NCI-H2107 treated with DMSO at 0.1 percent for 48 hours (cell line): ENCODE results near the gene MSGN1.

Experiments
- DNase-seq: peaks from one replicate; lab custom pipeline; 2025; ENCODE audit not compliant: unreplicated experiment; lab: John Stamatoyannopoulos, UW

Gene MSGN1, protein sequence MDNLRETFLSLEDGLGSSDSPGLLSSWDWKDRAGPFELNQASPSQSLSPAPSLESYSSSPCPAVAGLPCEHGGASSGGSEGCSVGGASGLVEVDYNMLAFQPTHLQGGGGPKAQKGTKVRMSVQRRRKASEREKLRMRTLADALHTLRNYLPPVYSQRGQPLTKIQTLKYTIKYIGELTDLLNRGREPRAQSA

DNA sequence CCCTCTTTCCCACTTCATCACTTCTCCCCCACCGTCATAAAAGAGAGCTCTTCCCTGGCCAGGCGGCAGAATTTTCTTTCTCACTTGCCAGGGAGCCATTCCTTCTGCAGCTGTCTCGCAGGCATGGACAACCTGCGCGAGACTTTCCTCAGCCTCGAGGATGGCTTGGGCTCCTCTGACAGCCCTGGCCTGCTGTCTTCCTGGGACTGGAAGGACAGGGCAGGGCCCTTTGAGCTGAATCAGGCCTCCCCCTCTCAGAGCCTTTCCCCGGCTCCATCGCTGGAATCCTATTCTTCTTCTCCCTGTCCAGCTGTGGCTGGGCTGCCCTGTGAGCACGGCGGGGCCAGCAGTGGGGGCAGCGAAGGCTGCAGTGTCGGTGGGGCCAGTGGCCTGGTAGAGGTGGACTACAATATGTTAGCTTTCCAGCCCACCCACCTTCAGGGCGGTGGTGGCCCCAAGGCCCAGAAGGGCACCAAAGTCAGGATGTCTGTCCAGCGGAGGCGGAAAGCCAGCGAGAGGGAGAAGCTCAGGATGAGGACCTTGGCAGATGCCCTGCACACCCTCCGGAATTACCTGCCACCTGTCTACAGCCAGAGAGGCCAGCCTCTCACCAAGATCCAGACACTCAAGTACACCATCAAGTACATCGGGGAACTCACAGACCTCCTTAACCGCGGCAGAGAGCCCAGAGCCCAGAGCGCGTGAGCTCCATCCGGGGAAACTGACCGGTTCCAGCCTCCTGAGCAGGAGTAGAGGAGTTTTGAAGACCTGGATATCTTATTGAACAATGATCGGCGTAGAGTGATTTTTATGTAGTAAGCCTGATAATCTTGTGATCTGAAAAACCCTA lies at the start of gene MSGN1:
Gene MSGN1 (plus strand): TSS at position 65 of the 850 bp plus-strand sequence. CDS start 59 bp downstream, at position 124.
- no peak for DNase-seq

DNA sequence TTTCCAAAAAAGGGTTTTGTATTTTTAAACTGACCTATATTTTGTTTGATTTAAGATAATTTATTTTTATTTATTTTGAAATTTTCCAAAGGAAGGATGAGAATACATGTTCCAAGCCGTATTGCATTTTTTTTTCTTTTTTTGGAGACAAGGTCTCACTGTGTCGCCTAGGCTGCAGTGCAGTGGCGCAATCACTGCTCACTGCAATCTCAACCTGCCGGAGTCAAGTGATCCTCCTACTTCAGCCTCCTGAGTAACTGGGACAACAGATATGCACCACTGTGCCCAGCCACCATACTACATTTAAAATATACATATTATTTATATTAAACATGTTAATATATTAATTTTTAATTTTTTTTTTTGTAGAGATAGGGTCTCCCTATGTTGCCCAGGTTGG lies 47.4 kb upstream of the MSGN1 start:
- DNase-seq = no peak

DNA sequence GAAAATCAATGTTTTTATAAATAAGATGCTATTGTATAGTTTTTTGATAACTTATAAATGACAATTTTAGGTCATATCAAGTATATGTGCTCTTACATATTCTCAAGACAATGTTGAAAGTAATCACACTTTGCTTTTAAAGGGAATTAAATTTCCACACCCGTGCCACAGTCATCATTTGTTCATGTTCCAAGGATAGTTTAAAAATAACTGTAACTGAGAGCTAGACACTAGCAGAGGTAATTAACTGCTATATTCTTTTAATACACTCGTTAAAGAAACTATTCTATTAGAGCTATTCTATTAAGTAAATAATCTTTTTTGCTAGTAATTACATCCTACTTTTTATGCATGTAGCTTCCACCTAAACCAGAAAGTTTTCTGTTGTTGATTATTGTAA lies 44.3 kb upstream of the MSGN1 start:
- DNase-seq = no peak

DNA sequence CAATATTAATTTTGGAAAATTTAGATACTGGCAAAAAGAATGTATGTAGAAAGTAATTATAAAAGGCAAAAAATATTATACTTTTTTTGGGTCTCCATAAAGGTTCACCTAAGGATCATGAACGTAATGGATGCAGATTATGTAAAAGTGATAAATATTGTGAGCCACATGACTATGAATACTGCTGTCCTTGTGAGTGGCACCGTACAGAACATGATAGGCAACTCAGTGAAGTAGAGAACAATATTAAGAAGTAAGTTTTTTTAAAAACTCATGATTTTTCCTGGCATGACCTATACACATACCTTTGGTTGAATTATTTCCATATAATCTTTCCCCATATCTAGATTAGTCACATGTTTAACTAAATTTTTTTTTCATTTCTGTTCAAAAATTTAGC lies 43.7 kb upstream of the MSGN1 start:
- DNase-seq = no peak

DNA sequence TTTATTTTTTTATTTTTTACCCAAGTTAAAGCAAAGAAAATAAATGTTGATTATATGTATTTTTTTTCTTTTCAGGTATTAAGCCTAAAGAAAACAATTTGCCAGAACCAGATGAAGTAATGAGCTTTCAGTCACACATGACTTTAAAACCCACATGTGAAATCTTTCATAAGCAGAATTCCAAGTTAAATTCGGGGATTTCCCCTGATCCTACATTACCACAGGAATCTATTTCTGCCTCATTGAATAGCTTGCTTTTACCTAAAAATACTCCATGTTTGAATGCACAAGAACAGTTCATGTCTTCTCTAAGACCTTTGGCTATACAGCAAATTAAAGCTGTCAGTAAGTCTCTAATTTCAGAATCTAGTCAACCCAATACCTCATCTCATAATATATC lies 35.7 kb upstream of the MSGN1 start:
- DNase-seq = no peak

DNA sequence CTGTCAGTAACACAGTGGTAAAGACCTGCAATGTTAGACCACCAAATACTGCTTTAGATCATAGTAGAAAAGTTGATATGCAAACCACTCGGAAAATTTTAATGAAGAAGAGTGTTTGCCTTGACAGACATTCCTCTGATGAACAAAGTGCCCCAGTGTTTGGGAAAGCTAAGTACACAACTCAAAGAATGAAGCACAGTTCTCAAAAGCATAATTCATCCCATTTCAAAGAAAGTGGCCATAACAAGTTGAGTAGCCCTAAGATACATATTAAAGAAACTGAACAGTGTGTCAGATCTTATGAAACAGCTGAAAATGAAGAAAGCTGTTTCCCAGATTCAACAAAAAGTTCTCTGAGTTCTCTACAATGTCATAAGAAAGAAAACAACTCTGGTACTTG lies 34.8 kb upstream of the MSGN1 start:
- DNase-seq = no peak

DNA sequence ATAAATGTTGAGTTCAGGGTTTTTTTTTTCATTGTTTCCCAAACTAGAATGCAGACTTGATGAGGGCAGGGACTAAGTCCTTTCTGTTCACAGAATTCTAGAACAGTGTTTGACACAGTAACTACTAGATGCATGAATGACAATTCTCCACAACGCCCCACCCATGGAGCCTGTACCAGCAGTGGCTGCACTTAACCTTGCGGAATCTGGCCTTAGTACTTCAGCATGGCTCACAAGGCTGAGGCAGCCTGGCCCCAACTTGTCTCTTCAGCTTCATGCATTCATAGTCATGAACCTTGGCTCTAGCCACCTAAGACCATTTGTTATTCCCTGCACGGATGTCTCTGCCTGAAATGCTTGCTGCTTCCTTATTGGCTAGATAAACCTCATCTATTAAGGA lies 29.5 kb upstream of the MSGN1 start:
- no peak for DNase-seq

DNA sequence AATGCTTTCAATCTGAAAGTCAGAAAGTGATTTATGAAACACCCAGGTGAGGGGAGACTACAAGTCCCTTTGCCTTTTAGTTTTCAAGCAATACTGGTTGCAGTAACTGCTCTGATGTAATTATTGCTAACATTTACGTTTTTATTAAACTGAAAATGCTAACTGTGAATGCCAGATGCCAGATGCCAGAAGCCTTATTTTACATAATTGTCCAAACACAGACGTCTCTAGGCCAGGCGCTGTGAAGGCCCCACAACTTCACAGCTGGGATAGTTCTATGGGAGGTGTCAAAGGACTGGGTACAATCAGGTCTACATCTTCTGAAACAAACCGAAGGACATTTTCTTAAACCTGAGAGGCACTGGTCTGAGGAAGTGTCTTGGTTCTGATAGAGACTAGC lies 27.5 kb upstream of the MSGN1 start:
- no peak for DNase-seq

DNA sequence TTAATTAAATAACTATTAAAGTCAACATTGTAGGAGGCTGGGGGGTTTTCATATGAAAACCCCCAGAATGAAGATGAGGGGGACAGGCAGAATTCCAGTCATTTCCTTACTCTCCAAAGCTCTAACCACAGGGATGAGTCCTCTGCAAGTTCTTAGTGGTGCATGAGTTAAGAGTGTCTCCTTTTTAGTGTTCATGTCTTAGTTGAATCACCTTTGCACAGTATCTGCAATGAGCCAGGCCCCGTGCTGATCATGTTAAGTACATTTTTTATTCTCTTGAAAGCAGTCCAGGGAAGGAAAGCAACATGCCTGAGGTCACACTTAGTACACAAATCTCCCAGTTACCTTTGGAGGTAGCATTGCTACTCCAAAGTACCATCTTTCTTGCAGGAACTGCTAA lies 25.7 kb upstream of the MSGN1 start:
- DNase-seq = no peak

DNA sequence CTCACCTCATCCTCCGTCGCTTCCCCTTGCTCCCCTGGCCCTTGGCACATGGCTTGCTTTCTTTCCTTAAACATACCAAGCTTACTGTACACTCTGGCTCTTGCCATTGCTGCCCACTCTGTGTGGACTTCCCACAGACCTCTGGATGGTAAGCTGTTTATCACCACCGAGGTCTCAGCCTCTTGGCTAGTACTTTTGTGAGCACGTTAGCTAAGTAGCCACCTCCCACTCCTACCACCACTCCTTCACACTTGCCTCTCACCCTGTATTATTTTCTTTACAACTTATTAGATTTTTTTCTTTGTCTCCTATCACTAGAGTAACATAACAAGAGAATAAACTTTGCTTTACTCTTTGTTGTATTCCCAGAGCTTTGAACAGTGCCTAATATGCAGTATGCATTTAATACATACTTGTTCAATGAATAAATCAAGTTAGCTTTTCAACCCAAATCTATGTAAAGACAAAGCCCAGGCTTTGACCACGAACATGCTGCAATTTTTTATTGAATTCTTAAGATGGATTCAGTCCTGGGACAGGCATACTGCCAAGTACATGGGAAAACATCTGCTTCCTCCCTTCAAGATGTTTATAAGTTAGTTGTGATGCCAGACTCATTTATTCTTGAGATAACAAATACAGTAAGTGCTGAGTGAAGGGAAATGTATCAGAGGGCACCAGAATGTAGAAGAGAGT lies 25.0 kb upstream of the MSGN1 start:
- no peak for DNase-seq

DNA sequence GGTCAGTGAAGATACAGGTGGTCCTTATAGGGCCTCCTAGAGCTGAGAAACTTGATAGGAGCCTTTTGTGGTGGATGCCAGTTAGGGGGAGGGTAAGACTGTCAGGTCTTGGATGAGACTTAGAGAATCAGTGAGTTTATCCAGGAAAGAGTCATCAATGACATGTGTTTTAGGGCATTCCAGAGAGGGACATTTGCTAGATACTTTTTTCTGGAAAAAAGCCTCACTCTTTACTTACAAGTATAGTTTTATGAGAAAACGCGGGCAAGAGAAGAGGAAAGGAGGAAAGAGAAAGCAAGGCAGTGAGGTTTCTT lies 24.5 kb upstream of the MSGN1 start:
- DNase-seq = no peak

DNA sequence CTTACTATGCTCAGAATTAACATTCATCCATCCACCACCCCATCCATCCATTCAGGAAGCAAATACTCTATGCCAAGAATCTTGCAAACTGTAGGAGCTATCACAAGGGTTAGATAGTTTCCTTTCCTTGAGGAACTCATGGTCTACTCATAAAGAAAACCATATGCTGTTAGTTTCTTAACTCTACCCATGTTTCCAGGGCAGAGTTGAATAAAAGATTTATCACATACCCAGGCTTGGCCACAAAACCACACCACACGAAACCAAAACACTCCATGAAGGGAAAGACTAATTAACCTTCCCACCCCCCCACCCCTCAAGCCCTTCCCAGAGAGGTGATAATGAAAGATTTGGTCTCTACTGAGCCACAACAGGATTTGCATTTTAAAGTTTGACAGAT lies 23.7 kb upstream of the MSGN1 start:
- no peak for DNase-seq

DNA sequence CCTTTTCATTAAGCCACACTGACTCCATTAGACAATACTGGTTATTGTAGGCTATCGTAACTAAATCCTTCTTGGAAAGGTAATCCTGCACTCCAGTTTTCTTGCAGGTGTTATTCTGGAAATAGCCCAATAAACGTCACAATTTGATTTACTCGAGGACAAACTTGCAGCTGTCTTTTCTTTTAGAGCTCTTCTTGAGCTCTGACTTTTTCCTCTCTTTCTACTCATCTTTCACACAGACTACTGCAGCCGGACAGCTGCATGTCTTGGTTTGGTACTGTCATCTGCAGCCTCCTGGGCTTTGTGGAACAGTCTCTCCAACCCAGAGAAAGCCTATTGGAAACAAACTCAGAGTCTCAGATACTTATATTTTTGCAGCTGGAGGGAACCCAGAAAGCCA lies 23.0 kb upstream of the MSGN1 start:
- DNase-seq = peak; percentile 32

DNA sequence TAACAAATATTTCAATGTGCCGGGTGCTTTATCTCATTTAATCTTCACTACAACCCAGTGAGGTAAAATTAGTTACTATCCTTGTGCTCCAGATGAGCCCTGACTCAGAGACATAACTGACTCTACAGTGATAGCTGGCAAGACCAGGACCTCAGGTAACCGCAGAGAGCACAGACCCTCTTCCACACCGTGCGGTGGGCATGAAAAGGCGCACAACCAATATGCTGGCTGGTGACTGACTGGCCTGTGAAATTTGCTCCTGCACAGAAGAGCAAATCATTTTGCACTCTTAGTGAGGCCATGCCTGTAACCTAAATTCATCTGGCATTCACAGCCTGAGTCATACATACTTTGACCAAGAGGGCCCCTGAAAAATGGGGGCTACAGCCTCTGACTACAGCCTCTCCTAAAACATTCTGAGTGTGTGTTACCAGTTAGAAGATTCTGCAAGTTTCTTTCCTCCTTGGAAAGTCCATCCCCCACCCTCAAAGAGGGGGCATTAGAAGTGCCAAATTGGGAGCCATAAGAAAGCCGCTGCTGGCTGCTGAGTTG lies 22.4 kb upstream of the MSGN1 start:
- DNase-seq = no peak

DNA sequence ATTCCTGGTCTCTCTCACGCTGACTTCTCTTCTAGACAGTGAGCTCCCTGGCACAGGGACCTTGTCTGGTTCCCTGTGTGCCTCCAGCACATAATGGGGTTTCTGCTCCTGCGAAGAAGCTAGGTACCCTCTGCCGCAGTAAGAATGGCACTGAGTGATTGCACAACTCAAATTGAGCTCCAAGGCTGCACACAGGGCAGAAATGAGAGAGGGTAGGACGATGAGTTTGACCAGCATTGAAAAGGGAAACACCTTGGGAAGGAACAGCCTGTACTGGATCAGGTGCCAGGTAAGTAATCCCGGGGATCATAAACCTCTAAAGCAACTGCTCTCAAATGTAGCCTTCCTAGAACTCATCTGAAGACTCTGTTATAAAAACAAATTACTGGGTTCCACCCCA lies 21.0 kb upstream of the MSGN1 start:
- no peak for DNase-seq

DNA sequence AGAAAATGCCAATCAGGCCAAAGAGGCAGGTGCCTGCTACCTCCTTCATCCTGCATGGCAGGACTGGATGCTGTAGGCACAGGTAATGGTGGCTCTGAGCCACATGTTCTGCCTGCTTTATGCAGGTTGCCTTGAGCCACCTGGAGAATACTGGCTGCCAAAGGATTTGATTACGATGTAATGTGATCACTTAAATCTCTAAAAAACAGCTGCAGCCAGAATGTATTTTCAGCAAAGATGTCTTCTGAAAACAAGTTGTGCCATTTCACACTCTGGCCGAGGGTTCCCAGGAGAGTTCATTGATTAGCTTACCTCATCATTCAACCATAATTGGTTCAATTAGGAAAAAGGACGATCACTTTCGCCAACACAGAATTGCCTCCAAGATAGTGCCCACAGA lies 17.9 kb upstream of the MSGN1 start:
- peak; percentile 61 for DNase-seq

DNA sequence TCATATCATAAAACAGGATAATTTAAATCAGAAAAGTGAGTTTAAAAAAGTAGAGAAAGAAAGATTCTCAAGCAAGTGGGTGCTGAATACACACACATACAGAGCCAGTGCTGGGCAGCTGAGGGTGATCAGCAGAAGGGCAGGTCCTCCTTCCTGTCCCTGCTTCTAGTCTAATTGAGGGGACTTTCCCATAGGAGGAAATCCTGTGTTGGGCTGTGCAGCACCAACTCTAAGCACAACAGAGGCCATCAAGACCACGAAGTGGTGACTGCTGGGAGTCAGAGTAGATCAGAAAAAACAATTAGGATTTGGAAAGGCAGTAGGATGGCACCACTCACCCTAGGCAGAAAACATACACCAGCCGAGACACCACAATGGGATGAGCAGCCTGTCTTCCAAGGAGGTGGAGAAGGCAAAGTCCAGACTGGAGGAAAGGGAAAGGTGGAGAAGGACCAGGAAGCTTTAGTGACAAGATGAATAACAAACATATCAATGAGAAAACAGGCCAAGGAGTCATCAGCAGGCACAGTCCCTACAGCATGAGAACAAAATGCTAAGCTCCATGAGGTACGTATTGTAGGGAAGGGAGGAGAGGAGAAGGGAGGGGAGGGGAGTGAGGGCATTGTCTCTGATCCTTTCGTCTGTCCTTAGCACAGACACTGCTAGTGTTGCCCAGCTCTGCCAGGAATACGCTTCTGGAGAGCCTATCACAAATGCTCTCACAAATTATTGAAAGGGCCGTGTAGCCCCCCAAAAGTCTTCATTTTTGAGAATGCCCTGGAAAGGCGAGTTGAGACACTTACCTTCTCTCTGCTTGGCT lies 16.7 kb upstream of the MSGN1 start:
- no peak for DNase-seq

DNA sequence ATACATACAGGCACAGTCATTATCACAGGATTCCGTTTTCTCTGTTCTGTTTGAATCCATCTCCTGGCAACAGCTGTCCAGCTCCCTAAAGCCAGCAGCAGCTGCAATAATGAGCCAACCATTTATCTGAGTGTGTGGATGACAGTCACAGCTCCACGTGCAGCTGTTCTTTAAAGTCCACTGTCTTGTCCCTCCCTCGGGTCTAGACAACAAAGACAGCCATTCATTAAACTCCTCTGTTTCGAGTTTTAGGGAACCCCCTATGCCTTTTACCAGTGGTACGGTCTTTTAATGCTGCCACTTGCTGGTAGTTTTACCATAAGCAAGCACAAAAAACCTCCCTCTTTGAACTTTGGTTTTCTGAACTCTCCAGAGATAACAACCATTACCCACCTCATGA lies 16.0 kb upstream of the MSGN1 start:
- no peak for DNase-seq

DNA sequence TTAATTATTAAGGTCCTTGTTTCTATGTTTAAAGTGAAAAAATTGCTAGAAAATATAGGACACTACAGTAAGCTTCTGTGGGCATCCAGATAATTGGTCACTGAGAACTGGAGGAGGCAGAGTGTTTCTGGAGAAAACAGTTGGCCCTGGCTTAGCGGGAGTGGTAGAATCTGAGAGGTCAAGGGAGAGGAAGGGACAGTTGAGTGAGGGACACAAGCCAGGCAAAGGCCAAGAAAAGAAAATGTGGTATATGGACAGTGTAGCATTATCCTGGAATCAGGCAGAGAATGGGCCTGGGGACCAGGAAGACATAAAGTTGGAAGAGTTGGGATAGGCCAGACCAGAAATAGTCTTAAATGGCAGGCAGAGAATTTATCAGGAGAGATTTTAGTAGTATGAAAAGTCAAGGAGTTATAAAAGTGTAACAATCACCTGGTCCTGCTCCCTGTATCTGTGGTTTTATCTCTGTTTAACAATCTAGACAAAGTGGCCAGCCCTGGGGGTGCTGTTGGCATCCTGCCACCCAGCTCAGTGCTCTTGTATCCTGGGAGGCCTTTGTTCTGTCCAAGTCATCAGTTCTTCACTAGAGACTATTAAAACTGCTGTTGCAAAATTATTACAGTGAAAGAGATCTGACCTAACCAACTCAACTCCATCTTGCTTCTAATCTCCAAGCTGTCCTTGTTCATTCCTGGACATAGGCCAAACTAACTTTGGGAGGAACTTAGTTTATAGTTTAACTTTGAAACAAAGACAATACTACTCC lies 15.4 kb upstream of the MSGN1 start:
- DNase-seq = peak; percentile 61

DNA sequence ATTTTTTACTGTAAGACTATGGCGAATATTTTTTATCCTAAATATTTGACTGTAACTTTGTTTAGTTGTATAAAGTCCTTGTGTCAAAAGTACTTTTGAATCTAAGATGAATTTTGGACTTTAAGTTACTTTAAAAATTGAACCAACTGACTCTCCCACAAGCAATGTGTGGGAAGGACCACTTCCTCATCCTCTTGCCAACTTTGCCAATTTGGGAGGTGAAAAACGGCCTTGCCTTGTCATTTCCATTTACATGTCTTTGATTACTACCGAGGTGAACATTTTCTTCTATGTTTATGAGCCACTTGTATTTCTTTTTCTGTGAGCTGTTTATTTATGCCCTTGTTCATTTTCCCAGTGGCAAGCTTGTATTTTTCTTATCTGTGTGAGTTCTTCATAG lies 12.8 kb upstream of the MSGN1 start:
- DNase-seq = no peak
